HEK293 (cell line): Measurements from ENCODE around the gene OSBPL10.
A peak's percentile ranks its signal among the peaks of the same experiment; 100 is the strongest.

Experiments used
- CTCF ChIA-PET: fragments of 350-600 bp; formaldehyde crosslinking; extraction: SDS; loops from one replicate; lab custom pipeline; 2021; ENCODE audit warnings: antibody characterized with exemption; lab: Yijun Ruan, JAX
- POLR2A ChIA-PET: fragments of 300-600 bp; formaldehyde crosslinking; extraction: SDS; loops from one replicate; lab custom pipeline; 2020; ENCODE audit warnings: antibody characterized with exemption, inconsistent platforms; lab: Yijun Ruan, JAX
- H3K27ac ChIP-seq: fragments of 200-500 bp; sonication (Bioruptor generic); 2 replicates; pipeline ENCODE4 v1.5.1; 2014; ENCODE audit warnings: low read depth, low read length, control low read depth, inconsistent platforms; ENCODE audit errors: extremely low read depth
- H3K36me3 ChIP-seq, 2 experiments: fragments of 200-500 bp in 1 of 2; sonication (Bioruptor generic) in 1 of 2; 1 replicate in 1 of 2; 2 replicates in 1 of 2; pipeline ENCODE4 v1.5.1; 2014 to 2017; ENCODE audit warnings: inconsistent platforms in 2 of 2, low read length in 2 of 2; ENCODE audit not compliant: control insufficient read depth in 2 of 2, insufficient read depth in 1 of 2
- H3K4me1 ChIP-seq: fragments of 200-500 bp; sonication (Bioruptor generic); 2 replicates; pipeline ENCODE4 v1.5.1; 2014; ENCODE audit warnings: mild to moderate bottlenecking, low read length, inconsistent platforms; ENCODE audit not compliant: control insufficient read depth, insufficient read depth
- H3K4me3 ChIP-seq: 2 replicates; pipeline ENCODE4 v1.5.1; 2011; ENCODE audit warnings: low read depth, mild to moderate bottlenecking, control low read depth, low read length, moderate library complexity
- H3K9me3 ChIP-seq: fragments of 200-500 bp; sonication (Bioruptor generic); 2 replicates; pipeline ENCODE4 v1.5.1; 2014; ENCODE audit warnings: low read depth, low read length, inconsistent platforms; ENCODE audit not compliant: control insufficient read depth, insufficient read depth
- IKZF3 ChIP-seq: fragments of 450-650 bp; IDR thresholded peaks from 2 replicates; pipeline ENCODE4 v1.5.0; 2018; ENCODE audit warnings: missing biosample characterization, mild to moderate bottlenecking, missing genetic modification characterization, moderate library complexity
- YY2 ChIP-seq: fragments of 450-650 bp; formaldehyde crosslinking; IDR thresholded peaks from 2 replicates; pipeline ENCODE4 v1.5.1; 2016; ENCODE audit warnings: missing biosample characterization, missing genetic modification characterization
- ZEB2 ChIP-seq: fragments of 450-650 bp; formaldehyde crosslinking; IDR thresholded peaks from 2 replicates; pipeline ENCODE4 v1.5.1; 2016; ENCODE audit warnings: missing biosample characterization, missing genetic modification characterization
- ZFHX2 ChIP-seq: fragments of 450-650 bp; formaldehyde crosslinking; conservative IDR thresholded peaks from 2 replicates; pipeline ENCODE4 v1.5.1; 2016; ENCODE audit warnings: missing biosample characterization, missing genetic modification characterization
- ZNF121 ChIP-seq: fragments of 450-650 bp; formaldehyde crosslinking; IDR thresholded peaks from 2 replicates; pipeline ENCODE4 v1.5.1; 2016; ENCODE audit warnings: missing biosample characterization, missing genetic modification characterization
- ZNF138 ChIP-seq: fragments of 450-650 bp; formaldehyde crosslinking; IDR thresholded peaks from 2 replicates; pipeline ENCODE4 v1.5.1; 2016; ENCODE audit warnings: missing biosample characterization, missing genetic modification characterization, borderline replicate concordance
- ZNF157 ChIP-seq: fragments of 450-650 bp; formaldehyde crosslinking; IDR thresholded peaks from 2 replicates; pipeline ENCODE4 v1.5.1; 2016; ENCODE audit warnings: missing biosample characterization, missing genetic modification characterization
- ZNF214 ChIP-seq: fragments of 450-650 bp; formaldehyde crosslinking; IDR thresholded peaks from 2 replicates; pipeline ENCODE4 v1.5.1; 2017; ENCODE audit warnings: missing biosample characterization, mild to moderate bottlenecking, missing genetic modification characterization, borderline replicate concordance
- ZNF513 ChIP-seq: fragments of 450-650 bp; IDR thresholded peaks from 2 replicates; pipeline ENCODE4 v1.5.1; 2018; ENCODE audit warnings: missing biosample characterization, missing genetic modification characterization
- ZNF529 ChIP-seq: fragments of 450-650 bp; formaldehyde crosslinking; IDR thresholded peaks from 2 replicates; pipeline ENCODE4 v1.5.1; 2017; ENCODE audit warnings: missing genetic modification characterization, missing biosample characterization; ENCODE audit not compliant: insufficient replicate concordance
- ZNF561 ChIP-seq: fragments of 450-650 bp; IDR thresholded peaks from 2 replicates; pipeline ENCODE4 v1.5.1; 2018; ENCODE audit warnings: missing biosample characterization, missing genetic modification characterization, borderline replicate concordance
- ZNF585B ChIP-seq: fragments of 450-650 bp; formaldehyde crosslinking; IDR thresholded peaks from 2 replicates; pipeline ENCODE4 v1.5.1; 2016; ENCODE audit warnings: missing biosample characterization, missing genetic modification characterization
- ZNF677 ChIP-seq: fragments of 450-650 bp; IDR thresholded peaks from 2 replicates; pipeline ENCODE4 v1.5.0; 2018; ENCODE audit warnings: missing biosample characterization, mild to moderate bottlenecking, missing genetic modification characterization, moderate library complexity
- ZXDB ChIP-seq: fragments of 450-650 bp; formaldehyde crosslinking; IDR thresholded peaks from 2 replicates; pipeline ENCODE4 v1.5.1; 2016; ENCODE audit warnings: missing biosample characterization, missing genetic modification characterization
- TF ChIP-seq, protein P1 (sequence below): fragments of 450-650 bp; formaldehyde crosslinking; IDR thresholded peaks from 2 replicates; pipeline ENCODE4 v1.5.1; 2016; ENCODE audit warnings: missing biosample characterization, missing genetic modification characterization
- TF ChIP-seq, protein P2 (sequence below): fragments of 450-650 bp; formaldehyde crosslinking; IDR thresholded peaks from 2 replicates; pipeline ENCODE4 v1.5.1; 2017; ENCODE audit warnings: missing biosample characterization, missing genetic modification characterization
- TF ChIP-seq, protein P3 (sequence below): fragments of 450-650 bp; formaldehyde crosslinking; IDR thresholded peaks from 2 replicates; pipeline ENCODE4 v1.5.1; 2016; ENCODE audit warnings: missing biosample characterization, missing genetic modification characterization, low read depth

OSBPL10 gene

DNA sequence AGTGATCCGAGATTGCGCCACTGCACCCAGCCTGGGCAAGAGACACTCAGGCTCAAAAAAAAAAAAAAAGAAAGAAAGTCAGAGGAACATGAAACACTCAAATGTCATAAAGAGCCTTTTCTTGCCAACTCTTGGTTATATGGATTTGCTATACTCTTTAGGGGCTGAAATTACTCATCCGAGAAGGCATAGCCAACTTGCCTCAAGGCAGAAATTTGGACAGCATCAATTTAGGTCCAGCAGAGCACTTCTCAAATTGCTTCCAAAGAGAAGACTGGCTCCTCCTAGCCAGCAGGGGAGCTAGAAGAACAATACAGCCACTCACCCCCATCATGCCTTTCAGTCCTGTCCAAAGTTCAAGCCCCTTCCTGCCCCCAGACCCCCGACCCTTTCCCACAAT lies 43.8 kb downstream of the OSBPL10 start:
- POLR2A ChIA-PET = no interaction called here
- Histone ChIP-seq H3K4me3 (no peak overlapping the region), H3K9me3 (no peaks in the 10 kb centered on the region)
- TF ChIP-seq ZNF585B = no peak
- TF ChIP-seq, protein P1, sequence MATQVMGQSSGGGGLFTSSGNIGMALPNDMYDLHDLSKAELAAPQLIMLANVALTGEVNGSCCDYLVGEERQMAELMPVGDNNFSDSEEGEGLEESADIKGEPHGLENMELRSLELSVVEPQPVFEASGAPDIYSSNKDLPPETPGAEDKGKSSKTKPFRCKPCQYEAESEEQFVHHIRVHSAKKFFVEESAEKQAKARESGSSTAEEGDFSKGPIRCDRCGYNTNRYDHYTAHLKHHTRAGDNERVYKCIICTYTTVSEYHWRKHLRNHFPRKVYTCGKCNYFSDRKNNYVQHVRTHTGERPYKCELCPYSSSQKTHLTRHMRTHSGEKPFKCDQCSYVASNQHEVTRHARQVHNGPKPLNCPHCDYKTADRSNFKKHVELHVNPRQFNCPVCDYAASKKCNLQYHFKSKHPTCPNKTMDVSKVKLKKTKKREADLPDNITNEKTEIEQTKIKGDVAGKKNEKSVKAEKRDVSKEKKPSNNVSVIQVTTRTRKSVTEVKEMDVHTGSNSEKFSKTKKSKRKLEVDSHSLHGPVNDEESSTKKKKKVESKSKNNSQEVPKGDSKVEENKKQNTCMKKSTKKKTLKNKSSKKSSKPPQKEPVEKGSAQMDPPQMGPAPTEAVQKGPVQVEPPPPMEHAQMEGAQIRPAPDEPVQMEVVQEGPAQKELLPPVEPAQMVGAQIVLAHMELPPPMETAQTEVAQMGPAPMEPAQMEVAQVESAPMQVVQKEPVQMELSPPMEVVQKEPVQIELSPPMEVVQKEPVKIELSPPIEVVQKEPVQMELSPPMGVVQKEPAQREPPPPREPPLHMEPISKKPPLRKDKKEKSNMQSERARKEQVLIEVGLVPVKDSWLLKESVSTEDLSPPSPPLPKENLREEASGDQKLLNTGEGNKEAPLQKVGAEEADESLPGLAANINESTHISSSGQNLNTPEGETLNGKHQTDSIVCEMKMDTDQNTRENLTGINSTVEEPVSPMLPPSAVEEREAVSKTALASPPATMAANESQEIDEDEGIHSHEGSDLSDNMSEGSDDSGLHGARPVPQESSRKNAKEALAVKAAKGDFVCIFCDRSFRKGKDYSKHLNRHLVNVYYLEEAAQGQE (tag by site-specific recombination) = peak; percentile 70
- TF ChIP-seq, protein P2, sequence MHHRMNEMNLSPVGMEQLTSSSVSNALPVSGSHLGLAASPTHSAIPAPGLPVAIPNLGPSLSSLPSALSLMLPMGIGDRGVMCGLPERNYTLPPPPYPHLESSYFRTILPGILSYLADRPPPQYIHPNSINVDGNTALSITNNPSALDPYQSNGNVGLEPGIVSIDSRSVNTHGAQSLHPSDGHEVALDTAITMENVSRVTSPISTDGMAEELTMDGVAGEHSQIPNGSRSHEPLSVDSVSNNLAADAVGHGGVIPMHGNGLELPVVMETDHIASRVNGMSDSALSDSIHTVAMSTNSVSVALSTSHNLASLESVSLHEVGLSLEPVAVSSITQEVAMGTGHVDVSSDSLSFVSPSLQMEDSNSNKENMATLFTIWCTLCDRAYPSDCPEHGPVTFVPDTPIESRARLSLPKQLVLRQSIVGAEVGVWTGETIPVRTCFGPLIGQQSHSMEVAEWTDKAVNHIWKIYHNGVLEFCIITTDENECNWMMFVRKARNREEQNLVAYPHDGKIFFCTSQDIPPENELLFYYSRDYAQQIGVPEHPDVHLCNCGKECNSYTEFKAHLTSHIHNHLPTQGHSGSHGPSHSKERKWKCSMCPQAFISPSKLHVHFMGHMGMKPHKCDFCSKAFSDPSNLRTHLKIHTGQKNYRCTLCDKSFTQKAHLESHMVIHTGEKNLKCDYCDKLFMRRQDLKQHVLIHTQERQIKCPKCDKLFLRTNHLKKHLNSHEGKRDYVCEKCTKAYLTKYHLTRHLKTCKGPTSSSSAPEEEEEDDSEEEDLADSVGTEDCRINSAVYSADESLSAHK = peak; percentile 38; the same call in 1 of the 2 replicates
- TF ChIP-seq, all 188 proteins: peak for 2
- Histone ChIP-seq H3K4me1 (peaks cover 5% of the 10 kb centered on the region; the same call in 1 of the 2 replicates), H3K36me3 (no peaks in the 10 kb centered on the region), H3K27ac (no peak overlapping the region)
- CTCF ChIA-PET = interaction anchor here (0.6 kb wide), 1 partner anchor 58 kb away, joined by 4 read pairs; no protein-coding TSS in a partner anchor

- Histone ChIP-seq H3K27ac (no peak overlapping the region), H3K4me3 (no peak overlapping the region), H3K36me3 (no peaks in the 10 kb centered on the region), H3K4me1 (peaks cover 5% of the 10 kb centered on the region; the same call in 1 of the 2 replicates), H3K9me3 (no peaks in the 10 kb centered on the region)
- POLR2A ChIA-PET = no interaction called here
- TF ChIP-seq ZNF138 (tag by site-specific recombination) (no peak), YY2 (tag by site-specific recombination) (no peak), ZFHX2 (tag by site-specific recombination) (no peak), ZNF529 (tag by site-specific recombination) (no peak), ZNF157 (tag by site-specific recombination) (no peak), IKZF3 (tag by site-specific recombination) (no peak), ZEB2 (tag by site-specific recombination) (no peak), ZNF561 (no peak), ZNF214 (tag by site-specific recombination) (no peak), ZNF121 (tag by site-specific recombination) (no peak), ZXDB (tag by site-specific recombination) (no peak), ZNF677 (tag by site-specific recombination) (no peak), ZNF513 (tag by site-specific recombination) (no peak)
- TF ChIP-seq, protein P3, sequence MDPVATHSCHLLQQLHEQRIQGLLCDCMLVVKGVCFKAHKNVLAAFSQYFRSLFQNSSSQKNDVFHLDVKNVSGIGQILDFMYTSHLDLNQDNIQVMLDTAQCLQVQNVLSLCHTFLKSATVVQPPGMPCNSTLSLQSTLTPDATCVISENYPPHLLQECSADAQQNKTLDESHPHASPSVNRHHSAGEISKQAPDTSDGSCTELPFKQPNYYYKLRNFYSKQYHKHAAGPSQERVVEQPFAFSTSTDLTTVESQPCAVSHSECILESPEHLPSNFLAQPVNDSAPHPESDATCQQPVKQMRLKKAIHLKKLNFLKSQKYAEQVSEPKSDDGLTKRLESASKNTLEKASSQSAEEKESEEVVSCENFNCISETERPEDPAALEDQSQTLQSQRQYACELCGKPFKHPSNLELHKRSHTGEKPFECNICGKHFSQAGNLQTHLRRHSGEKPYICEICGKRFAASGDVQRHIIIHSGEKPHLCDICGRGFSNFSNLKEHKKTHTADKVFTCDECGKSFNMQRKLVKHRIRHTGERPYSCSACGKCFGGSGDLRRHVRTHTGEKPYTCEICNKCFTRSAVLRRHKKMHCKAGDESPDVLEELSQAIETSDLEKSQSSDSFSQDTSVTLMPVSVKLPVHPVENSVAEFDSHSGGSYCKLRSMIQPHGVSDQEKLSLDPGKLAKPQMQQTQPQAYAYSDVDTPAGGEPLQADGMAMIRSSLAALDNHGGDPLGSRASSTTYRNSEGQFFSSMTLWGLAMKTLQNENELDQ (tag by site-specific recombination) = no peak
- CTCF ChIA-PET = no interaction called here
Observed at GRCh38 chr3:31936420-31937060, 44.5 kb downstream of the OSBPL10 start.
